ENCODE results near the gene SUN1.
"Not testable (repeated sequence)": the region's sequence is repeated elsewhere in the genome, so short reads cannot be mapped to it uniquely, and the experiment has no call there.

GRCh38 chr7:847728-848127, 15.5 kb downstream of the SUN1 start:
- TF ChIP-seq CTCF (IDR thresholded peaks at IDR 0.05); FOXJ3 (CRISPR knock-in tag; IDR thresholded peaks at IDR 0.05; ENCODE audit: borderline replicate concordance); TCF7 (CRISPR knock-in tag; IDR thresholded peaks at IDR 0.05; ENCODE audit: low read depth); ZSCAN18 (CRISPR knock-in tag; IDR thresholded peaks at IDR 0.05); OVOL2 (CRISPR knock-in tag; IDR thresholded peaks at IDR 0.05; ENCODE audit: borderline replicate concordance); ELF4 (CRISPR knock-in tag; IDR thresholded peaks at IDR 0.05; ENCODE audit: low read depth); NR3C1 (CRISPR knock-in tag; conservative IDR thresholded peaks at IDR 0.05; ENCODE audit: low read depth); NFE2L1 (CRISPR knock-in tag; IDR thresholded peaks at IDR 0.05); SP1 (CRISPR knock-in tag; conservative IDR thresholded peaks at IDR 0.05); FOXP1 (CRISPR knock-in tag; IDR thresholded peaks at IDR 0.05; ENCODE audit: borderline replicate concordance); MAX (CRISPR knock-in tag; IDR thresholded peaks at IDR 0.05); NR2C2 (CRISPR knock-in tag; IDR thresholded peaks at IDR 0.05); MLX (CRISPR knock-in tag; IDR thresholded peaks at IDR 0.05); SOX15 (CRISPR knock-in tag; IDR thresholded peaks at IDR 0.05): not testable (repeated sequence)
